Progenitor cell of endocrine pancreas (in vitro differentiated cells): ENCODE measurements around the gene TAAR1. TPM values are rescaled to one million over a fixed set of nuclear protein-coding genes. Genes with fewer than 3 reads are reported as not detected.

Experiments
- DNase-seq: peaks from one replicate; pipeline ENCODE4 v3.0.0; 2021; ENCODE audit warnings: low spot score; ENCODE audit not compliant: unreplicated experiment
- H3K27ac Mint-ChIP-seq: 2 replicates; pipeline ENCODE4 v1.8.0; 2021; ENCODE audit warnings: mild to moderate bottlenecking, moderate library complexity, mixed read lengths
- H3K27me3 Mint-ChIP-seq: 2 replicates; pipeline ENCODE4 v1.8.0; 2021; ENCODE audit warnings: mixed read lengths
- H3K36me3 Mint-ChIP-seq: 2 replicates; pipeline ENCODE4 v1.8.0; 2022; ENCODE audit warnings: mixed read lengths; ENCODE audit not compliant: insufficient read depth
- H3K4me1 Mint-ChIP-seq: 2 replicates; pipeline ENCODE4 v1.8.0; 2021; ENCODE audit warnings: low read depth, mixed read lengths
- H3K4me3 Mint-ChIP-seq: 2 replicates; pipeline ENCODE4 v1.8.0; 2021; ENCODE audit warnings: low read depth, mild to moderate bottlenecking, moderate library complexity, mixed read lengths
- H3K9me3 Mint-ChIP-seq: 2 replicates; pipeline ENCODE4 v1.8.0; 2021; ENCODE audit warnings: low read depth, mixed read lengths
- CTCF ChIP-seq: fragments of 200-600 bp; sonication (generic); IDR thresholded peaks from one replicate; pipeline ENCODE4 v1.5.0; 2021; ENCODE audit warnings: antibody characterized with exemption, mild to moderate bottlenecking; ENCODE audit not compliant: unreplicated experiment
- total RNA-seq: library from RNA; stranded (reverse); gene quantifications from 2 replicates; pipeline ENCODE4 v1.2.1, GENCODE V29; 2021

The TAAR1 gene
- total RNA-seq, 1 donor from 2014 or later = not detected

DNA sequence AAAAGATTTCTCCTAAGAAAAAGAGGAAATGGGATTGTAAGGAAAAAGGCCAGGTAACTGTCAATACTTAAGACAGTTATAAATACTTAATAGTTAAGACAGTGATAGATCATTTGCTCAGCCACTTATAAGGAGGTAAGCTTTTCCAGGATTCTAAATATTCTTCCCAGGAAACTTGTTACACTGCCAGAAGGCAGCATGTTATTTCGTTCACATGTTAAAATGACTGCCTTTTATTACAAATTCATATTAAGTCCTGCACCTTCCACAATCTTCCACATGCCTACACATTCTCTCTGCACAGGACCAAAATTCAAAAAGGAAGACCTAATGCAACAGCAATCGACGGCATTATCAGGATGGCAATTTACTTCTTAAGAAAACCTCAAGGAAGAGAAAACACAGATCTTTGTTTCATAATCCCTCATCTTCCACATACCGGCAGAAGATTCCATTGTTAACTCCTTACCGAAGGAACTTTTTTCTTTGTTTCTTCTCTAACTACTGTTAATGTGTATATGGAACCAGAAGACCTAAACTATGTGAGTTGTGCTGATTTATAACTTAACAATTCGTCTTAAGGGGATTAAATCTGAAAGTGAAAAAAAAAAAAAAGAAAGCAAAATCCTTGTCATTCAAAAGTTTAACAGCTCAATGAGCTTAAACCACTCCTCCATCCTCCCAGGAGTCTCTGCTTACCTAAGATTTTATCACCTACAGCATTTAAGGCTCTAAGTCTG, 35.7 kb downstream of the TAAR1 start:
- Mint-ChIP-seq H3K27me3 (peaks cover 14% of the 10 kb centered on the region), H3K27ac (no peak overlapping the region), H3K9me3 (peaks cover 7% of the 10 kb centered on the region), H3K36me3 (no peaks in the 10 kb centered on the region), H3K4me1 (peaks cover 2% of the 10 kb centered on the region), H3K4me3 (no peak overlapping the region)
- TF ChIP-seq CTCF = no peak
- DNase-seq = no peak

DNA sequence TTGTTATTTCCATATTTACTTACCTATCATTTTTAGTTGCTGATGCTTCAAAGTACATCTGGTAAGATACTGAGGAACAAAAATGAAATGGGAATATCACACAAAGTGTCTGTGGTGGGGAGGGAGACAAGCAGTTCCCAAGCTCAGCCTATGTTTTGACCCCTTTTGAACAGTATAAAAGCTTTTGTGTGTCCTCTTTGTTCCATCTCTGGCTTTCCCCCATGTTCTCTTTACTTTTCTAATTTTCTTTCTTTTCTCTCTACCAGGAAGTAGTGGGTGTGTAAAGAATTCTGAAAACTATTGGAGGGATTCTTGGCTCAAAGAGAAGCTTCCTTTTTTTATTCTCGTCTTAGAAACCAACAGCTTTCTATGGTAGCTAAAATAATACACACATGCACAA, 42.3 kb downstream of the TAAR1 start:
- peaks cover 11% of the 10 kb centered on the region for H3K27me3 Mint-ChIP-seq
- H3K27ac Mint-ChIP-seq = no peak overlapping the region
- no peaks in the 10 kb centered on the region for H3K9me3 Mint-ChIP-seq
- no peak for DNase-seq
- TF ChIP-seq CTCF = no peak
- H3K4me1 Mint-ChIP-seq = peaks cover 17% of the 10 kb centered on the region
- H3K36me3 Mint-ChIP-seq = no peaks in the 10 kb centered on the region
- no peak overlapping the region for H3K4me3 Mint-ChIP-seq

DNA sequence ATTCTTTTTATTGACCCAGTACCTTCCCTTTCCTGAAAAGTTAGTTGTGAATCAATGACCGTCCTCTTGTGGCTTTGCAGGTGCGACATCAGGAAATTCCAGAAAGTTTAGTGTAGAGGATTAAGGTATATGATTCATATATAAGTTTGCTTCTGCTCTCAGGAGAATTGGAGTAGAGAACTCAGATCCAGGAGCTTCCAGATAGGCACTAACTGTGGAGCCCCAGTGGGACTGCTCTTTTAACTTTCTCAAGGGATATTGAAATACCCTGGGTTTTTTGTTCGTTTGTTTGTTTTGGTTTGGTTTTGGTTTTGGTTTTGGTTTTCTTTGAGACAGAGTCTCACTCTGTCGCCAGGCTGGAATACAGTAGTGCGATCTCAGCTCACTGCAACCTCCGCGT, 44.4 kb downstream of the TAAR1 start:
- Mint-ChIP-seq H3K27ac (no peak overlapping the region), H3K36me3 (no peaks in the 10 kb centered on the region), H3K27me3 (peaks cover 4% of the 10 kb centered on the region), H3K4me3 (no peak overlapping the region), H3K9me3 (no peaks in the 10 kb centered on the region), H3K4me1 (peaks cover 23% of the 10 kb centered on the region)
- TF ChIP-seq CTCF = no peak
- no peak for DNase-seq

DNA sequence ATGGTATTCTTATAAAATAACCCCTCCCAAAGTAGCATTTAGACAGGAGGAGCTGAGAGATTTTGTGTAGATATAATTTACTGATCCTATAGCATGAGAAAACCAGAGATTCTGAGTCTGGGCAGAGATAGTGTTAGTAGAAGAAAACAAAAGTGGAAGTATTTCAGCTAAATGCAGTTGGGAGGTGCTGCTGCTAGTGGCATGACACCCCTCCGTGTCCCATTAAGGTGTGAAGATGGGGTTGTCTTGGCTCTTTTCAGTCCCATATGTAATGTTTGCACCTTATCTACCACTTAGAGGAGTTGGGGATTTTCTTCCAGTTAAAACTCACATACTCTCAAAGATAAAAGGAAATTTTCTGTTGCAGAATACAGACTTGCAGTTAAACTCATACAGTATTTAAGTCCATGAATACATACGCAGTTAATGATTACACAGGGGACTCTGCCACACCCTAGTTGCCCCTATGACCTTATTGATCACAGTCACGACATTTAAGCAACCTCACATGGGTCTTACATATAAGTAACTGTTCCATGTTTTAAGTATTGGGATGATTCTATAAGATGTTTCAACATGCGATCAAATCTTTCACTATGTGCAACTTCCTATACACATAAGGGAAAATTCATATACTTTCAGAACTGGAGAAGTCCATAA, 46.4 kb downstream of the TAAR1 start:
- Mint-ChIP-seq H3K4me1 (peaks cover 27% of the 10 kb centered on the region), H3K27me3 (no peaks in the 10 kb centered on the region), H3K27ac (peak overlapping the region; percentile 24), H3K9me3 (peaks cover 4% of the 10 kb centered on the region), H3K36me3 (no peaks in the 10 kb centered on the region), H3K4me3 (no peak overlapping the region)
- TF ChIP-seq CTCF = no peak
- DNase-seq = no peak

DNA sequence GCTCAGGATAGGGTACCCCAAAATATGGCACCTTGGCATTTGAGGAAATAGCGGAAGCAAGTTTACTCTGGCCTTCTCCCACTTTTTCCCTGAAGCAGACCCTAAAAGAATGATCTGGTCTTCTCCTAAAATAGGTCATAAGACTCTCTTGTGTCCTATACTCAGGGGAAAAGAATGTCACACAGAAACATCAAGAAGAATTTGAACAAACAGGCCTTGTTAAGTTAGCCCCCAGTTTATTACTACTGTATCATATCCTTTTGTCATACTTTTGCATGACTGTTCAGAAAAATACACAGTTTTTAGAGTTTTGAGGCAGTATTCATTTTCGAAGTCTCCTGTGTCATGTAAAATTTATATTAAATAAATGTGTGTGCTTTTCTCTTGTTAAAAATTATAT, 47.4 kb downstream of the TAAR1 start:
- Mint-ChIP-seq H3K4me3 (no peak overlapping the region), H3K36me3 (peaks cover under 1% of the 10 kb centered on the region), H3K4me1 (peaks cover 29% of the 10 kb centered on the region), H3K27me3 (no peaks in the 10 kb centered on the region), H3K27ac (no peak overlapping the region), H3K9me3 (peaks cover 4% of the 10 kb centered on the region)
- no peak for DNase-seq
- no peak for TF ChIP-seq CTCF
